NK-92 (cell line): Measurements from ENCODE around the gene MAP7.
"Not testable (repeated sequence)": the region's sequence is repeated elsewhere in the genome, so short reads cannot be mapped to it uniquely, and the experiment has no call there.

Experiments
- DNase-seq: peaks from one replicate; lab custom pipeline; 2025; ENCODE audit not compliant: unreplicated experiment; lab: John Stamatoyannopoulos, UW

Gene MAP7

GRCh38 chr6:136508725-136509392 is 41.4 kb downstream of the MAP7 start:
- no peak for DNase-seq

DNA sequence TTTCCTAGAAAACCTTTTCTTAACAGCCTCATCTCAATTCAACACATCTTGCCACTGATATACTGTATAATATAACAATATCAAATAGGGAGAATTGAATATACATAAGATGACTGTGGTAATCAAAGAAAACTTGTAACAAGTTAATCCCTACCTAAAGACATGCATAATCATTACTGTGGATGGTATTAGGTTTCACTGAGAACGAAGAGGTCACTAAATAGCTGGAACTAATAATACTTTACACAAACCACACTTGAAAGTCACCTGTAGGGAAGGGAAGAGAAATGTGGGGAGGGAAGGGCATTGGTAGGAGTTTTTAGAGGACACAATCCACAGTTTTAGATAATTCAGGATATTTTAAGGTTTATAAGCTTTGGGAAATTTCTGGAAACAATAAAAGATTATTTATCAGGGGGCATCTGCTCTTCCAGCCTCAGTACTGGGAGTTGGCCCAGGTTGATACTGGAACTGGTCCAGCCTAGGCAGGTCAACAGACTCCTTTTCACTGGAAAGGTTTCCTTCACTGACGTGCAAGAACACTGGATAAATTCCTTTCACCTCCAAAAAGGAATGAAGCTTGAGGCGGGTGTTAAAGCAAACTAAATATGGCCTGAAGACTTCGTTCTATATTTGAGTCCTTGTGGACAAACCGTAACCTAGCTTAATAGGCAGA is 44.0 kb downstream of the MAP7 start:
- no peak for DNase-seq

DNA sequence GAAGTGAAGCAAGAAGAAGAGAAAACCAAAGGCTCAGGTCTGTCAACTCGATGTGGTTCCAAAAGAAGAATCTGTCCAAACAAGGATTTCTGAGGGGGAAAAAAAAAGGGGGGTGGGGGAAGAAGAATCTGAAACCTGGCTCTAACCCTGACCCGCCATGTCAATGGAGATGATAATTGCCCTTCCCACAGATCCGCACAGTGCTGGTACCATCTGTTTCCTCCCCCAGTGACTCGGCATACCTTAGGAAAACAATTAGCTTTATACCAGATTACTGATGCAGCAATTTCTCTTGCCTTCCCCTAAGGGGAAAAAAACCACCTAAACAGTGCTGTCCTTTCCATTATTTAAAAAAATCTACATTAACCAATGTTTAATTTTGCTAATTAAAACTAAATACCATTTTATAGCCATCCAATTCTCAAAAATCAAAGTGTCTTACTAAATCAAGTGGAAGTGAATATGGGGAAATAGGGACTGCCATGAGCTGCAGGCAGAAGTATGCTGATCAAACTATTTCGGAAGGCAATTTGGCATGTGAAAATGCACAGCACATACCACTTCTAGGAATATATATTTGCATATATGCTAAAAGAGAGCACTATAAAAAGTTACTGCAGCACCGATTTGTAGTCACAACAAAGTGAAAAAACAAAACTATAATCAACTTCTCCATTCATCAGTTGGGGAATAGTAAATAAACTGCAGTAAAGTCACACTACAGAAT is 46.8 kb downstream of the MAP7 start:
- no peak for DNase-seq

GRCh38 chr6:136502786-136503185 is 47.4 kb downstream of the MAP7 start:
- no peak for DNase-seq

DNA sequence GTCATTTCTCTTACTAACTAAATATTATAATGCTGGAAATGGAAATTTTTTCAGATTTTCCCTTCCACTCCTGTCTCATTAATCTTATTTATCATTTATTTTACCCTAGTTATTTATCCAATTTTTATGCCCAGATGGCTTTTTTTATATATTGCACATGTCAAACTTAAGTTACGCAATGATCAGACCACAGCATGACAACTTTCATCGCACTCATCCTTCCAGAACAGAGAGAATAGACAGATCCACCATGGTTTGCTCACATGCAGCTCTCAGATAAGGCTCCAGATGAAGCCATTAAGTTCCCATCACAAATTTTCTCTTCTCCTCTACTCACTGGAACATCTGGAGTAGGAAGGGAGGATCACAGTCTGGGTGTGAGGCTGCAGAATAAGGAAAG is 48.7 kb downstream of the MAP7 start:
- no peak for DNase-seq

GRCh38 chr6:136501096-136501495 is 49.1 kb downstream of the MAP7 start:
- DNase-seq = no peak

GRCh38 chr6:136500414-136500813 is 49.8 kb downstream of the MAP7 start:
- DNase-seq = no peak

GRCh38 chr6:136499370-136499769 is 50.9 kb downstream of the MAP7 start:
- no peak for DNase-seq

- DNase-seq = not testable (repeated sequence)
Measured at GRCh38 chr6:136496449-136496848, 53.8 kb downstream of the MAP7 start.

- DNase-seq = no peak
Measured at GRCh38 chr6:136494710-136495109, 55.5 kb downstream of the MAP7 start.

DNA sequence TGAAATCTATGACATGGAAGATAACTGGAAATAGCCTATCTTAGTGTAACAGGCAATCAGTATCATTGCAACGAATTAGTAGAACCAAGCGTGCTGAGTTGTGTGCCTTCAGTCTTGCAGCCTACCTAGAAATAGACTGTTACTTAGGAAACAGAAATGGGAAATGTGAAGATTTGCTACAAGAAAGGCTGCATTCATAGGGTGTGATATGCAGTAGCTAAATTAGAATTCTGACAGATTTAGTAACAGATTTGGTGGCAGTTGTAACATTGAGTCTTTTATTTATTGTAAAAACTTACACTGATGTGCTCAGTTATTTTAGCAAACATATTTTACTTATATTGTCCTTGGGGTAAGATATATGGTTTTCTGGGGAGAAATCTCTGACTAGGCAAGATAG is 56.2 kb downstream of the MAP7 start:
- no peak for DNase-seq

- no peak for DNase-seq
Measured at GRCh38 chr6:136492409-136492808, 57.8 kb downstream of the MAP7 start.

- no peak for DNase-seq
Measured at GRCh38 chr6:136491754-136492153, 58.5 kb downstream of the MAP7 start.

- no peak for DNase-seq
Measured at GRCh38 chr6:136491251-136491650, 59.0 kb downstream of the MAP7 start.

GRCh38 chr6:136489689-136490033 is 60.6 kb downstream of the MAP7 start:
- DNase-seq = not testable (repeated sequence)

DNA sequence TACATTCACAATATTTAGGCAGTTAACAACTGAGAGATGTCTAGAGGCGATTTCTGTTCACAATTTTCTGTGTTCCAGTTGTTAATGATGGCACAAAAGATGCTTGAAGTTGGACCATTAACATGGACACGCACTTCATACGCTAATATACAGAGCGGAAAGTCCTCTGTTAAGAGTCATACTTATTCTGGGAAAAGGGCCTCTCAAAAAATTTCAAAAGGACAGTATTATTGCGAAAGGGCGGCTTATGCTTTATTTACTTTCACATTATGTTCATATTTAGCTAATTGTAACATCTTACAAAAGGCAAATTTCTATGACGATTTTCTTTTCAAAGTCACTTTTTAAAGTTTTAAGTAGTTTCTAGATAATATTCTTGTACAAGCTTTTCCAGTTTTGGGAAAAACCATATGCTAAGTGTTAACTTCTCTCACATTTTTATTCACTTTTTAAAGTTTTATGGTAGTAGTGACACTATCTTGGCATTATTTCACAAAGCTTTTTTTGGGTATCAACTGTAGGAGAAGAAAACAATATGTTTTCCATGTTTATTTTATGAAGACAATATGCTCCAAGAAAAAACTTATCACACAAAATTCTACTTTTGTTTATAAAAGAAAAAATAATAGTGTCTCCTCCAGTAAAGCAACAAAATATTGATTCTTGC is 62.3 kb downstream of the MAP7 start:
- DNase-seq = no peak

DNA sequence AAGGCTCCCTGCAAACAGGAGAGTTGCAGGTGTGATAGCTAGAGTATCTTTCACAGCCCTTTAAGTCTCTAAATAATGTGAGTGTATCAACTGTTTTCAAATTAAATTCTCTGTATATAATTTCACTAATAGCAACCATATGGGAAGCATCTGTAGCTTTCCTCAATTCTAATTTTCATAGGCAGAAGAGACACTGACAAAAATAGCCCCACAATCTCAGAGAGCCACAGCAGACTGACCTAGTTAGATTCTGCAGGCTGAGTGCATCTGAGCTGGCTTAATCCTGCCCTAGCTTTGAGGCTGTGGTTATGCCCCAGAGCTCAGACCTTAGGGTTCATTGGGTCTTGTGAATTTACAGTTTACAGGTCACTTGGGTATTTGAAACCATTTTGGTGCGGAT is 63.9 kb downstream of the MAP7 start:
- no peak for DNase-seq

DNA sequence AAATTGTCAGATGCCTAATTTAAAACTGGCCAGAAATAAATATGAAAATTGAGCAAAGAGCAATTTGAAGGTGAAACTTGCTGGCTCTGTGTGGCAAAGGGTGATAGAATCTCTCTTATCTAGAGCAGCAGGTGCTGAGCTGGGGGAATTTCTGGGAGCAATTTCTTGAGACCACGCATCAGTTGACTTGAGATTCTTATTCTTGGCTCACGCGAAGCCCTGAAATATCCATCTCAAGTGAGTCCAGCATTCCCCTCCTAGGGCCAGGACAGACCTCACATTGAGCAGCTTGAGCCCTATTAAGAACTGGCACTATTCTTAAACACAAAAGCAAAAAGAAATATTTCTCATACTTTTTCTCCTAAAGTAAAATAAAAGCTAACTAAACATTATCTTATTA is 66.3 kb downstream of the MAP7 start:
- DNase-seq = no peak

GRCh38 chr6:136483005-136483404 is 67.2 kb downstream of the MAP7 start:
- not testable (repeated sequence) for DNase-seq

DNA sequence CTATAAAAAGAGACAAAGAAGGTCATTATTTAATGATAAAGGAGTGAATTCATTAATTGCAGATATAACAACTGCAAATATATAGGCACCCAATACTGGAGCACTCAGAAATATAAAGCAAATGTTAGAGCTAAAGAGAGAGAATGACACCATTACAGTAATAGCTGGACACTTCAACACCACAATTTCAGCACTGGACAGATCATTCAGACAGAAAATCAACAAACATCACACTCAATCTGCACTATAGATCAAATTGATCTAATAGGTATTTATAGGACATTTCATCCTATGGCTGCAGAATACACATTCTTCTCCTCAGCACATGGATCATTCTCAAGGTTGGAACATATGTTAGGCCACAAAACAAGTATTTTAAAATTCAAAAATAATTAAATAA is 72.7 kb downstream of the MAP7 start:
- DNase-seq = no peak

GRCh38 chr6:136475686-136476085 is 74.5 kb downstream of the MAP7 start:
- no peak for DNase-seq

- no peak for DNase-seq
Measured at GRCh38 chr6:136474241-136474640, 76.0 kb downstream of the MAP7 start.
